Stomach (tissue), 4 donors: ENCODE measurements around the gene RCE1.

ENCODE experiments used
- POLR2A ChIP-seq, 4 donors: fragments of 450-650 bp; IDR thresholded peaks; one replicate each; pipeline ENCODE4 v1.6.1; 2016; ENCODE audit warnings: antibody characterized with exemption in 4 of 4, control low read depth in 2 of 4, mild to moderate bottlenecking in 1 of 4, moderate library complexity in 1 of 4
- POLR2AphosphoS5 ChIP-seq, 3 donors: sonication (generic); formaldehyde crosslinking; IDR thresholded peaks; one replicate each; pipeline ENCODE4 v1.6.1; 2016; ENCODE audit warnings: antibody characterized with exemption in 3 of 3
- TF ChIP-seq, protein P1 (sequence below), 7 experiments: fragments of 450-650 bp in 4 of 7; fragments of 200-600 bp in 3 of 7; sonication (generic) in 3 of 7; IDR thresholded peaks; one replicate each; pipeline ENCODE4 v1.5.1; 2016 to 2019; ENCODE audit warnings: antibody characterized with exemption in 7 of 7, control low read depth in 2 of 7, mild to moderate bottlenecking in 1 of 7

GRCh38 chr11:66854729-66855211, 11.5 kb downstream of the RCE1 start:
- TF ChIP-seq, protein P1, sequence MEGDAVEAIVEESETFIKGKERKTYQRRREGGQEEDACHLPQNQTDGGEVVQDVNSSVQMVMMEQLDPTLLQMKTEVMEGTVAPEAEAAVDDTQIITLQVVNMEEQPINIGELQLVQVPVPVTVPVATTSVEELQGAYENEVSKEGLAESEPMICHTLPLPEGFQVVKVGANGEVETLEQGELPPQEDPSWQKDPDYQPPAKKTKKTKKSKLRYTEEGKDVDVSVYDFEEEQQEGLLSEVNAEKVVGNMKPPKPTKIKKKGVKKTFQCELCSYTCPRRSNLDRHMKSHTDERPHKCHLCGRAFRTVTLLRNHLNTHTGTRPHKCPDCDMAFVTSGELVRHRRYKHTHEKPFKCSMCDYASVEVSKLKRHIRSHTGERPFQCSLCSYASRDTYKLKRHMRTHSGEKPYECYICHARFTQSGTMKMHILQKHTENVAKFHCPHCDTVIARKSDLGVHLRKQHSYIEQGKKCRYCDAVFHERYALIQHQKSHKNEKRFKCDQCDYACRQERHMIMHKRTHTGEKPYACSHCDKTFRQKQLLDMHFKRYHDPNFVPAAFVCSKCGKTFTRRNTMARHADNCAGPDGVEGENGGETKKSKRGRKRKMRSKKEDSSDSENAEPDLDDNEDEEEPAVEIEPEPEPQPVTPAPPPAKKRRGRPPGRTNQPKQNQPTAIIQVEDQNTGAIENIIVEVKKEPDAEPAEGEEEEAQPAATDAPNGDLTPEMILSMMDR (IDR thresholded peaks at IDR 0.05), result no peak
- TF ChIP-seq POLR2A (IDR thresholded peaks at IDR 0.05) (no peak), POLR2AphosphoS5 (IDR thresholded peaks at IDR 0.05) (no peak)
